Panc1 (cell line): ENCODE measurements around the gene CRIM1. TPM values are rescaled to one million over a fixed set of nuclear protein-coding genes. Genes with fewer than 3 reads are reported as not detected.

Source experiments
- total RNA-seq: library from RNA; stranded (reverse); gene quantifications from one replicate; pipeline ENCODE4 v1.2.1, GENCODE V29; 2021; ENCODE audit not compliant: unreplicated experiment

CRIM1 gene
- total RNA-seq, 1 experiment from 2014 or later, result 290 TPM

Other genes with a start within 250 kb of the CRIM1 start
- gene FEZ2, start 242.4 kb downstream of the CRIM1 start, total RNA-seq, result 51.1 TPM